ENCODE measurements around the gene HAO2.
A peak's percentile ranks its signal among the peaks of the same experiment; 100 is the strongest.
"Not testable (repeated sequence)": the region's sequence is repeated elsewhere in the genome, so short reads cannot be mapped to it uniquely, and the experiment has no call there.

Gene HAO2

GRCh38 chr1:119368554-119368953 is at the start of gene HAO2:
Gene HAO2, plus strand, starts transcription at chr1:119368785. Its CDS starts 12,301 bp downstream, at chr1:119381086.
- DNase-seq (ENCODE audit: low spot score), result no peak

GRCh38 chr1:119320100-119320499 is 48.5 kb upstream of the HAO2 start:
- DNase-seq (ENCODE audit: low spot score), result no peak

GRCh38 chr1:119321666-119322419 is 46.7 kb upstream of the HAO2 start:
- no peak for DNase-seq (ENCODE audit: low spot score)

- DNase-seq (ENCODE audit: low spot score), result no peak
Observed at GRCh38 chr1:119323216-119323982, 45.2 kb upstream of the HAO2 start.

- DNase-seq (ENCODE audit: low spot score), result no peak
Observed at GRCh38 chr1:119324198-119324597, 44.4 kb upstream of the HAO2 start.

GRCh38 chr1:119326251-119326650 is 42.3 kb upstream of the HAO2 start:
- no peak for DNase-seq (ENCODE audit: low spot score)

- no peak for DNase-seq (ENCODE audit: low spot score)
Observed at GRCh38 chr1:119327094-119327449, 41.5 kb upstream of the HAO2 start.

- peak; percentile 52 for DNase-seq (ENCODE audit: low spot score)
Observed at GRCh38 chr1:119327450-119328155, 41.0 kb upstream of the HAO2 start.

- DNase-seq (ENCODE audit: low spot score), result no peak
Observed at GRCh38 chr1:119329541-119330461, 38.8 kb upstream of the HAO2 start.

- no peak for DNase-seq (ENCODE audit: low spot score)
Observed at GRCh38 chr1:119330466-119331189, 38.0 kb upstream of the HAO2 start.

GRCh38 chr1:119331190-119331515 is 37.4 kb upstream of the HAO2 start:
- no peak for DNase-seq (ENCODE audit: low spot score)

GRCh38 chr1:119331915-119332314 is 36.7 kb upstream of the HAO2 start:
- DNase-seq (ENCODE audit: low spot score), result no peak

- no peak for DNase-seq (ENCODE audit: low spot score)
Observed at GRCh38 chr1:119332622-119333021, 36.0 kb upstream of the HAO2 start.

- DNase-seq (ENCODE audit: low spot score), result no peak
Observed at GRCh38 chr1:119333163-119333896, 35.3 kb upstream of the HAO2 start.

GRCh38 chr1:119333897-119334250 is 34.7 kb upstream of the HAO2 start:
- DNase-seq (ENCODE audit: low spot score), result not testable (repeated sequence)

- no peak for DNase-seq (ENCODE audit: low spot score)
Observed at GRCh38 chr1:119336848-119337247, 31.7 kb upstream of the HAO2 start.

- no peak for DNase-seq (ENCODE audit: low spot score)
Observed at GRCh38 chr1:119338004-119338403, 30.6 kb upstream of the HAO2 start.

- no peak for DNase-seq (ENCODE audit: low spot score)
Observed at GRCh38 chr1:119338757-119339156, 29.8 kb upstream of the HAO2 start.

GRCh38 chr1:119340861-119341261 is 27.7 kb upstream of the HAO2 start:
- DNase-seq (ENCODE audit: low spot score), result no peak

- no peak for DNase-seq (ENCODE audit: low spot score)
Observed at GRCh38 chr1:119341372-119341947, 27.1 kb upstream of the HAO2 start.

Measured in AG08395 (cell line).